ENCODE results near the gene CLTA.

DNA sequence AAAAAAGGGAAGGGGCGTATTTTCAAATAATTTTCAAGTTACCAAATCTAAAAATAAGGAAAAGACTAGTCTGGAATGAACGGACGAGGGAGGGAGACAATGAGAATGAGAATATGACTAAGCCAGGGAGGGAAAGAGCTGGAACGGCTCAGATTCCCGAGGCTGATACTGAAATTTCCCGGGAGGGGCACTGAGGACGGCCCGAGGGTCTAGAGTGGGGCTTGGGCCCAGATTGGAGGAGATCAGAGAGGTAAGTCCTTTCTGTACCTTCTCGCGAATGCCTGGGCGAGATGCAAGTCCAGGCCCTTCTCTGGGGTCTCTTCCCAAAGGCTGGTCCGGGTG lies 24.9 kb upstream of the CLTA start:
- TF ChIP-seq, protein P1, sequence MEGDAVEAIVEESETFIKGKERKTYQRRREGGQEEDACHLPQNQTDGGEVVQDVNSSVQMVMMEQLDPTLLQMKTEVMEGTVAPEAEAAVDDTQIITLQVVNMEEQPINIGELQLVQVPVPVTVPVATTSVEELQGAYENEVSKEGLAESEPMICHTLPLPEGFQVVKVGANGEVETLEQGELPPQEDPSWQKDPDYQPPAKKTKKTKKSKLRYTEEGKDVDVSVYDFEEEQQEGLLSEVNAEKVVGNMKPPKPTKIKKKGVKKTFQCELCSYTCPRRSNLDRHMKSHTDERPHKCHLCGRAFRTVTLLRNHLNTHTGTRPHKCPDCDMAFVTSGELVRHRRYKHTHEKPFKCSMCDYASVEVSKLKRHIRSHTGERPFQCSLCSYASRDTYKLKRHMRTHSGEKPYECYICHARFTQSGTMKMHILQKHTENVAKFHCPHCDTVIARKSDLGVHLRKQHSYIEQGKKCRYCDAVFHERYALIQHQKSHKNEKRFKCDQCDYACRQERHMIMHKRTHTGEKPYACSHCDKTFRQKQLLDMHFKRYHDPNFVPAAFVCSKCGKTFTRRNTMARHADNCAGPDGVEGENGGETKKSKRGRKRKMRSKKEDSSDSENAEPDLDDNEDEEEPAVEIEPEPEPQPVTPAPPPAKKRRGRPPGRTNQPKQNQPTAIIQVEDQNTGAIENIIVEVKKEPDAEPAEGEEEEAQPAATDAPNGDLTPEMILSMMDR (IDR thresholded peaks at IDR 0.05) = no peak
- no peak for TF ChIP-seq POLR2A (IDR thresholded peaks at IDR 0.05)
